KMS-11 (cell line): ENCODE data around the gene SLC22A3.

ENCODE experiments used
- H2AFZ ChIP-seq: fragments of 200-600 bp; sonication (generic); 2 replicates; pipeline ENCODE4 v1.6.1; 2016; ENCODE audit warnings: antibody characterized with exemption, mixed run types, low read depth
- H3K27ac ChIP-seq: fragments of 200-600 bp; sonication (generic); 2 replicates; pipeline ENCODE4 v1.6.1; 2016; ENCODE audit warnings: mild to moderate bottlenecking, mixed run types
- H3K27me3 ChIP-seq: fragments of 200-600 bp; sonication (generic); 2 replicates; pipeline ENCODE4 v1.6.1; 2017; ENCODE audit warnings: mild to moderate bottlenecking, low read depth, mixed run types, moderate library complexity; ENCODE audit not compliant: insufficient read depth
- H3K36me3 ChIP-seq: fragments of 200-600 bp; sonication (generic); 2 replicates; pipeline ENCODE4 v1.6.1; 2017; ENCODE audit warnings: mild to moderate bottlenecking, mixed run types; ENCODE audit not compliant: insufficient read depth
- H3K4me1 ChIP-seq: fragments of 200-600 bp; sonication (generic); 2 replicates; pipeline ENCODE4 v1.6.1; 2016; ENCODE audit warnings: mild to moderate bottlenecking, low read depth, mixed run types; ENCODE audit not compliant: poor library complexity, severe bottlenecking
- H3K4me2 ChIP-seq: fragments of 200-600 bp; sonication (generic); 2 replicates; pipeline ENCODE4 v1.7.0; 2016; ENCODE audit warnings: mild to moderate bottlenecking, mixed run types
- H3K4me3 ChIP-seq: fragments of 200-600 bp; sonication (generic); IDR thresholded peaks from 2 replicates; pipeline ENCODE4 v1.6.1; 2017; ENCODE audit warnings: low read depth, low read length, mixed read lengths; ENCODE audit not compliant: insufficient read depth
- H3K79me2 ChIP-seq: fragments of 200-600 bp; sonication (generic); 2 replicates; pipeline ENCODE4 v1.6.1; 2016; ENCODE audit warnings: low read depth, mixed run types; ENCODE audit not compliant: insufficient read depth
- H3K9ac ChIP-seq: fragments of 200-600 bp; sonication (generic); 2 replicates; pipeline ENCODE4 v1.6.1; 2016; ENCODE audit warnings: mild to moderate bottlenecking, mixed run types
- H4K20me1 ChIP-seq: fragments of 200-600 bp; sonication (generic); 2 replicates; pipeline ENCODE4 v1.6.1; 2016; ENCODE audit warnings: mild to moderate bottlenecking, mixed run types; ENCODE audit not compliant: insufficient read depth
- TF ChIP-seq, protein P1 (sequence below): fragments of 200-600 bp; sonication (generic); conservative IDR thresholded peaks from 2 replicates; pipeline ENCODE4 v1.6.1; 2017; ENCODE audit warnings: low read depth, mild to moderate bottlenecking, antibody characterized with exemption, low read length, moderate library complexity, mixed read lengths

The SLC22A3 gene

DNA sequence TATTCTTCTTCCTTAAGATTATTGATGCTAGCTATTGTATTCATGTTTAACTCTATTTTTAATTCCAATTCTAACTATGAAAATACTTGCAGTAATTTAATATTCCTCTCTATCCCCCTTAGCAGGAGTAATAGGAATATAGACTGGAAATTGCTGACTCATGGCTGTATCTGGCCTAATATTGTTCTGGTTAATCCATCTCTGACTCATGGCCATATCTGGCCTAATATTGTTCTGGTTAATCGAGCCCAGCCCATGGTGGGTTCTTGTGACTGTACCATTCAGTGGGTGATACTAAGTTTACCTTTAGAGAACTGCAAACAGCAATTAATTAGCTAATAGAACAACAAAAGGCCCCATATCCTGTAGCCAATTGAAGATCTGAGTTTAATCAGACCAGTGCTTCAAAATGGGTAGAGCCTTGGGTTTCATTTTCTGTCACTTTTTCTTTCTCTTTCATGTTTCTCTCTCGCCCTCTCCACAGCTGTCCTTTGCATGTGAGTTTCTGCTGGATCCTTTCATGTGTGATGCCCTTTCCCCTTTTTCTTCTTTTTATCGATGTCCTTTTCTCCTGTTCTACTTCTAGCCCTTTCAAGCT lies 50.6 kb downstream of the SLC22A3 start:
- Histone ChIP-seq H3K27ac (peak overlapping the region; percentile 86), H4K20me1 (no peaks in the 10 kb centered on the region), H3K36me3 (no peaks in the 10 kb centered on the region), H3K4me2 (peak overlapping the region; percentile 69), H3K79me2 (no peaks in the 10 kb centered on the region), H3K9ac (peak overlapping the region; percentile 62; the same call in 1 of the 2 replicates), H3K4me1 (peaks cover 40% of the 10 kb centered on the region), H3K27me3 (no peaks in the 10 kb centered on the region), H3K4me3 (no peak overlapping the region), H2AFZ (peak overlapping the region; percentile 74)
- TF ChIP-seq, protein P1, sequence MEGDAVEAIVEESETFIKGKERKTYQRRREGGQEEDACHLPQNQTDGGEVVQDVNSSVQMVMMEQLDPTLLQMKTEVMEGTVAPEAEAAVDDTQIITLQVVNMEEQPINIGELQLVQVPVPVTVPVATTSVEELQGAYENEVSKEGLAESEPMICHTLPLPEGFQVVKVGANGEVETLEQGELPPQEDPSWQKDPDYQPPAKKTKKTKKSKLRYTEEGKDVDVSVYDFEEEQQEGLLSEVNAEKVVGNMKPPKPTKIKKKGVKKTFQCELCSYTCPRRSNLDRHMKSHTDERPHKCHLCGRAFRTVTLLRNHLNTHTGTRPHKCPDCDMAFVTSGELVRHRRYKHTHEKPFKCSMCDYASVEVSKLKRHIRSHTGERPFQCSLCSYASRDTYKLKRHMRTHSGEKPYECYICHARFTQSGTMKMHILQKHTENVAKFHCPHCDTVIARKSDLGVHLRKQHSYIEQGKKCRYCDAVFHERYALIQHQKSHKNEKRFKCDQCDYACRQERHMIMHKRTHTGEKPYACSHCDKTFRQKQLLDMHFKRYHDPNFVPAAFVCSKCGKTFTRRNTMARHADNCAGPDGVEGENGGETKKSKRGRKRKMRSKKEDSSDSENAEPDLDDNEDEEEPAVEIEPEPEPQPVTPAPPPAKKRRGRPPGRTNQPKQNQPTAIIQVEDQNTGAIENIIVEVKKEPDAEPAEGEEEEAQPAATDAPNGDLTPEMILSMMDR: no peak

DNA sequence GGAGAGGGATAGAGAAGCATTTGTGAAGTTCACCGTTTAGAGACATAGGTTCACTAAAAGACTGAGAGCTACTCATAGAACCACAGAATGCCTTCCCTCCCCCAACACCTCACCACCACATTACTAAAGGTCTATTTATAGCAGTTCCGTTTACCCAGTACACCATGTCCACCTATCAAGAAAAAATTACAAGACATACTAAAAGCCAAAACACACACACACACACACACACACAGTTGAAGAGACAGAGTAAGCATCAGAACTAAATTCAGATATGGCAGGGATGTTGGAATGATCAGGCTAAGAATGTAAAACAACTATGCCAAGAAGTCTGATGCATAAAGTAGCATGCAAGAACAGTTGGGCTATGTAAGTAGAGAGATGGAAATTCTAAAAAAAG lies 52.3 kb downstream of the SLC22A3 start:
- no peak overlapping the region for H3K4me3 ChIP-seq
- peak overlapping the region; percentile 28 for H3K9ac ChIP-seq
- peak overlapping the region; percentile 53; the same call in 1 of the 2 replicates for H2AFZ ChIP-seq
- H3K4me1 ChIP-seq: peaks cover 40% of the 10 kb centered on the region
- peak overlapping the region; percentile 86 for H3K27ac ChIP-seq
- no peaks in the 10 kb centered on the region for H3K79me2 ChIP-seq
- no peaks in the 10 kb centered on the region for H3K27me3 ChIP-seq
- TF ChIP-seq, protein P1: no peak
- H3K4me2 ChIP-seq: peak overlapping the region; percentile 69
- H3K36me3 ChIP-seq: no peaks in the 10 kb centered on the region
- H4K20me1 ChIP-seq: no peaks in the 10 kb centered on the region

DNA sequence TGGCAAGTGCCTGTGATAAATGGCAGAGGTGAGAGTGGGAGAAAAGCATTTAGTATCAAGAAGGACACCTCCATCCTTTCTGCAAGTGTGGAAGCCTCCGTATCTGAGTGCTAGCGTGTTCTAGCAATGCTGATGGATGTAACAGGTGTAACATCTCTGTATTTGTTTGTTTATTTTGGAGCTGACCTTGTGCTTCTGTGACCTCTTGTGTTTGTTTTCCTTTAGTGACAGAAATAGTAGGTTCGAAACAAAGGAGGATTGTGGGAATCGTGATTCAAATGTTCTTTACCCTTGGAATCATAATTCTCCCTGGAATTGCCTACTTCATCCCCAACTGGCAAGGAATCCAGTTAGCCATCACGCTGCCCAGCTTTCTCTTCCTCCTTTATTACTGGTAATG lies 60.4 kb downstream of the SLC22A3 start:
- no peak overlapping the region for H3K9ac ChIP-seq

DNA sequence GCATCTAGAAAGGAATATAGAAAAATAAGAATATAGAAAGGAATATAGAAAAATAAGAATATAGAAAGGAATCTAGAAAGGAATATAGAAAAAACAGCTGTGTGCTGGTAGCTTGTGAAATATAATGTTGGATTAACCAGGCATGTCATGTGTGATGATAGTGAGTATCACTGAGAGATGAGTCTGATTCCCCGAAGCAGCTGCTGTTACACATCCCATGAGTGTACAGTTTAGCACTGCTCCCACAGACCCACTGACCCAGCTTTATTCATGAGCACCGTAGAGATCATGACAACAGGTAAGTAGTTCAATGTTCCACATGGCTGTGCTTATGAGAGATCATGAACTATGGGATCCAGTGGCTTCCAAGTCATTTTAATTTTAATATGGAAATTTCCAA lies 64.8 kb downstream of the SLC22A3 start:
- no peaks in the 10 kb centered on the region for H3K36me3 ChIP-seq
- TF ChIP-seq, protein P1: no peak
- no peak overlapping the region for H3K9ac ChIP-seq
- H3K4me1 ChIP-seq: no peaks in the 10 kb centered on the region
- H2AFZ ChIP-seq: no peak overlapping the region
- no peak overlapping the region for H3K4me3 ChIP-seq
- H3K27ac ChIP-seq: no peak overlapping the region
- no peak overlapping the region for H3K4me2 ChIP-seq
- no peaks in the 10 kb centered on the region for H3K79me2 ChIP-seq
- H4K20me1 ChIP-seq: no peaks in the 10 kb centered on the region
- H3K27me3 ChIP-seq: no peaks in the 10 kb centered on the region

More for the DNA sequence above, 60.4 kb downstream of the SLC22A3 start:
- no peaks in the 10 kb centered on the region for H3K79me2 ChIP-seq
- no peaks in the 10 kb centered on the region for H3K27me3 ChIP-seq
- H3K4me2 ChIP-seq: no peak overlapping the region
- no peaks in the 10 kb centered on the region for H3K36me3 ChIP-seq
- no peaks in the 10 kb centered on the region for H4K20me1 ChIP-seq
- no peaks in the 10 kb centered on the region for H3K4me1 ChIP-seq
- TF ChIP-seq, protein P1: no peak
- H3K4me3 ChIP-seq: no peak overlapping the region
- H3K27ac ChIP-seq: no peak overlapping the region
- H2AFZ ChIP-seq: no peak overlapping the region
